Measurements from ENCODE around the gene NR2E1. TPM values are rescaled to one million over a fixed set of nuclear protein-coding genes. Genes with fewer than 3 reads are reported as not detected.

NR2E1 gene
- total RNA-seq, 1 experiment from 2014 or later = not detected

GRCh38 chr6:108195209-108195608, 29.4 kb downstream of the NR2E1 start:
- no peak overlapping the region for H3K4me3 Mint-ChIP-seq
- H3K9ac ChIP-seq (ENCODE audit: extremely low read depth, insufficient read length, low read length) = no peak overlapping the region
- H3K23ac ChIP-seq (ENCODE audit: insufficient read length, low read depth, low read length) = no peak overlapping the region
- H2AFZ ChIP-seq (ENCODE audit: low read length) = no peak overlapping the region
- no peak overlapping the region for H3K56ac ChIP-seq (ENCODE audit: insufficient read length, low read depth, low read length)
- no peaks in the 10 kb centered on the region for H3K79me2 ChIP-seq (ENCODE audit: insufficient read depth, low read length)
- H4K5ac ChIP-seq (ENCODE audit: insufficient read length, low read depth, low read length) = no peak overlapping the region
- TF ChIP-seq CTCF (conservative IDR thresholded peaks at IDR 0.05) = no peak
- no peak overlapping the region for H3K18ac ChIP-seq (ENCODE audit: insufficient read length, low read depth, low read length)
- no peak overlapping the region for H3K27ac Mint-ChIP-seq
- H2BK12ac ChIP-seq (ENCODE audit: insufficient read length, low read depth, low read length) = no peak overlapping the region
- H4K20me1 ChIP-seq (ENCODE audit: control insufficient read depth, insufficient read depth, insufficient read length) = no peaks in the 10 kb centered on the region
- H3K9me3 Mint-ChIP-seq = no peaks in the 10 kb centered on the region
- no peaks in the 10 kb centered on the region for H3K4me1 Mint-ChIP-seq
- no peak overlapping the region for H2AK5ac ChIP-seq (ENCODE audit: insufficient read length, low read length)
- no peak overlapping the region for H3K4ac ChIP-seq (ENCODE audit: low read depth, low read length)
- no peaks in the 10 kb centered on the region for H3K23me2 ChIP-seq (ENCODE audit: insufficient read length, low read depth, low read length, poor library complexity, severe bottlenecking)
- H2BK120ac ChIP-seq (ENCODE audit: low read depth, low read length, poor library complexity, severe bottlenecking) = no peak overlapping the region
- H3K79me1 ChIP-seq (ENCODE audit: insufficient read depth, low read depth, low read length, poor library complexity, severe bottlenecking) = no peaks in the 10 kb centered on the region
- H3K27me3 ChIP-seq (ENCODE audit: insufficient read depth, low read length) = no peaks in the 10 kb centered on the region
- DNase-seq = no peak
- H3K9me3 ChIP-seq (ENCODE audit: control insufficient read depth, low read depth, low read length) = no peaks in the 10 kb centered on the region
- H3K27ac ChIP-seq (ENCODE audit: insufficient read length, low read depth, low read length) = no peak overlapping the region
- H3K14ac ChIP-seq (ENCODE audit: insufficient read depth, low read length) = no peak overlapping the region
- H4K8ac ChIP-seq (replicated peaks; ENCODE audit: insufficient read length, low read depth, low read length) = no peak overlapping the region
- H4K91ac ChIP-seq (ENCODE audit: insufficient read length, low read depth, low read length) = no peak overlapping the region
- no peak overlapping the region for H2BK20ac ChIP-seq (ENCODE audit: low read depth, low read length, poor library complexity, severe bottlenecking)
- no peak overlapping the region for H2BK5ac ChIP-seq (ENCODE audit: insufficient read length, low read length)
- H3T11ph ChIP-seq (ENCODE audit: low read length) = no peak overlapping the region
- H3K27me3 Mint-ChIP-seq (ENCODE audit: low read depth) = peaks cover 8% of the 10 kb centered on the region; the same call in 1 of the 2 replicates
- H3K4me1 ChIP-seq (ENCODE audit: insufficient read depth, low read length) = no peaks in the 10 kb centered on the region
- H3K36me3 Mint-ChIP-seq (ENCODE audit: insufficient read depth in 1 of 3, low read depth in 3 of 3) = no peaks in the 10 kb centered on the region
- H3K4me2 ChIP-seq (ENCODE audit: insufficient read depth, insufficient read length, low read length) = no peak overlapping the region
- no CpG with 5 or more reads among the region's 3 CpGs for WGBS (ENCODE audit: extremely low coverage, insufficient read length, low lambda C conversion rate)
- H2BK15ac ChIP-seq (ENCODE audit: low read depth, low read length) = no peak overlapping the region
